G401.6 (cell line): ENCODE data around the gene CACNA2D4.

Source experiments
- FAIRE-seq: peaks from 2 replicates; lab custom pipeline; 2012; peaks lifted over from hg19 to GRCh38; lab: Jason Lieb, UNC

The CACNA2D4 gene

GRCh38 chr12:1842905-1843640 is 75.4 kb downstream of the CACNA2D4 start:
- no peak for FAIRE-seq

- FAIRE-seq: no peak
These were observed 76.1 kb downstream of the CACNA2D4 start for GRCh38 chr12:1842183-1842904.

- FAIRE-seq: no peak
These were observed 76.8 kb downstream of the CACNA2D4 start for GRCh38 chr12:1841586-1842182.

GRCh38 chr12:1840981-1841425 is 77.4 kb downstream of the CACNA2D4 start:
- no peak for FAIRE-seq

GRCh38 chr12:1839956-1840951 is 78.2 kb downstream of the CACNA2D4 start:
- FAIRE-seq: no peak

- FAIRE-seq: no peak
These were observed 79.0 kb downstream of the CACNA2D4 start for GRCh38 chr12:1839464-1839863.

GRCh38 chr12:1838994-1839365 is 79.5 kb downstream of the CACNA2D4 start:
- no peak for FAIRE-seq

GRCh38 chr12:1838205-1838993 is 80.1 kb downstream of the CACNA2D4 start:
- FAIRE-seq: no peak

GRCh38 chr12:1837541-1838204 is 80.8 kb downstream of the CACNA2D4 start:
- no peak for FAIRE-seq

- FAIRE-seq: no peak
These were observed 81.5 kb downstream of the CACNA2D4 start for GRCh38 chr12:1836854-1837421.

- FAIRE-seq: no peak
These were observed 82.1 kb downstream of the CACNA2D4 start for GRCh38 chr12:1836241-1836803.

GRCh38 chr12:1835211-1836131 is 83.0 kb downstream of the CACNA2D4 start:
- FAIRE-seq: no peak

- no peak for FAIRE-seq
These were observed 84.1 kb downstream of the CACNA2D4 start for GRCh38 chr12:1834186-1834925.

- FAIRE-seq: no peak
These were observed 84.8 kb downstream of the CACNA2D4 start for GRCh38 chr12:1833596-1834028.

GRCh38 chr12:1832801-1833595 is 85.5 kb downstream of the CACNA2D4 start:
- FAIRE-seq: no peak

GRCh38 chr12:1830981-1831963 is 87.2 kb downstream of the CACNA2D4 start:
- FAIRE-seq: no peak
